ENCODE data around the gene UACA.

The UACA gene

DNA sequence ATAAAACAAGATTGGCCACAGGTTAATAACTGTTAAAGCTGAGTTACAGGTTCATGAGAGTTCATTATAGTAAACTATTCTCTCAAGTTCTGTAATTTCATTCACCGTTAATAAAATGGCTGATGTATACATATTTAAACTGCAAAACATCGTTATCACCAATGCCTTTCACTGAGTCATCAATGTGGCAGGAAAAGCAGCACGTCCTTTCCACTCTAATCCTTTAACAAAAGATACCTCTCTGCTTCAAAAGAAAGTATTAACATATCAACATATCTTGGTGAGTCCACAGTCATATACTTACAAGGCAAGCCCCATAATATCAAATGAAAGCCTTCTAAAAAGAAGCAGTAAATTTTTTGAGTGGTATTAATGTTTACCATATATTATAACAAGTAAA, 54.5 kb downstream of the UACA start:
- no peak for DNase-seq

GRCh38 chr15:70707686-70708300, 55.6 kb downstream of the UACA start:
- DNase-seq = no peak

- DNase-seq = no peak
These were observed 58.6 kb downstream of the UACA start for GRCh38 chr15:70704731-70705130.

- no peak for DNase-seq
These were observed 59.2 kb downstream of the UACA start for GRCh38 chr15:70704166-70704565.

DNA sequence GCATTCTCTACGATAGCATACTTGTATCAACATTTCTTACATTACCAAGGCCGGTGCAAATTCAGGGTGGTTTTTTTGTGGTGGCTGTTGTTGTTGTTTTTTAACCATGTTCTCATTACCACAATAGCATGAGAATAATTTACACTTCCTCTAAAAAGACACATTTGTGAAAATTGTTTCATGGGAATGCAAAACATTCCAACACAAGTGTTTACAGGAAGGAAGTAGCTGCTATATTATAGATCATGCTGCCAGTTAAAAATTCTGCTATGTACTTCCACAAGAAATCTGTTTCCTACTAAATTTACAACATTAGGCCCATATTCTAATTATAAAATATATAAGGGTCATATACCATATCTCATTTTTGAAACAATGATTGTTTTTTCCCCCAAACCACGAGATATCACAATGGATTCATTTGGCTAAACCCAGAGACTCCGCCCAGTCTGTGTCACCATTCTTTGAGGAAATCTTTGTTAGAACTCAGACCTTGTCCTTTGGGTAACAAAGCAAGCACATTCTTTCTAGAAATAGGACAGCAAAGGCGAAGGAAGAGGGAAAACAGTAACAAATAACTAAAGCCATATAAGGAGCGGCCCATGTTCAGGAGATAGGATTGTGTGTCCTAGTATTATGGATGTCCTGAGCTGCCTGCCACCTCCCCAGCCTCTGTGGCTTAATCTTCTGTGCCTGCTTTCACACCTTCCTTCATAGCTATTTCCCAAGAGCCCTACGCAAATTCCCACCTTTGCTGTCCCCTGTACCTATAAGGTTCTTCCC, 60.1 kb downstream of the UACA start:
- no peak for DNase-seq

DNA sequence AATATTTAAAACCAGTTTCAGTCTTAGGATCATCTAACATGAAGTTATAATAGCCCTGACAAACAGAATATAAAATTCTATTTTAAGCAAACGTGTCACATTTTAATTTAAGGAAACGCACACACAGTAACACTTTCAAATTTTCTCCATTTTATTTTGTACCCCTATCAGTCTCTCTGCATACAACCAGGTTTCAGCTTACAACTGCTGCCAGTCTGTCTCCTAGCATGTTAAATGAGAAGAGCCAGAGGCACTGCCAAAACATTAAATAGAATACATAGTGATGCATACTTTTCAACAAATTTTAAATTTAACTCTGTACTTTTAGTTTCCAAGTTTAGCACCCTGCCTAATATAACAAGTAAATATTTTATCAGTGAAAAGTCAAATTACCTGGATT, 60.8 kb downstream of the UACA start:
- no peak for DNase-seq

DNA sequence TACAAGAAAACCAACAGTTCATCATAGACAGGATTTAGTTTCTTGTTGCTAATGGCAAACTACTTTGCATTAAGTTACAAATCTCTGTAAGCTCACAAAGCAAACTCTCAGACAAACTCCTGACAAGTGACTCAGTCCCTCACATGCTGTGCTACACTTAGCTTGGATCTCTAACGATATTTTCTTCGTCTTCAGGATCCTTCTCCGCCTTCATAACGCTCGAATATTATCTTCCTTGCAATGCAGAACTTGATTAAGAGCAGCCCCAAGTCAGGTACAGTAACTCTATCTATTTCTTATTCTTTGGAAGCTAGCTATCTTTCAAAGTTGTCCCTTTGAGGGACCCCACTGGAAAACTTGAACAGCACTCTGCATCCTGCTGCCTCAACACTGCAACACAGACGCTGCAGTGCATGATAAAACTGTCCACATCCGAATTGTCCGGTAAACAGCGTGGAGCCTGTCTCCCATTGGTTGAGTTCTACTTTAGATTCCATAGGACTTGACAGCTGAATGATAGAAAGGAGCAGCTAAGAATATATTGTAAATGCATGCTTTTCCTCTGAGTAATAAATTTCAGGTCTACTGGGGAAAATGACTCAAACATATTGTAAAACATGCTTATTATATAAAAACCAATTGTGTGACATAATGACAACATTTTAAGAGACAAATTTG, 61.3 kb downstream of the UACA start:
- no peak for DNase-seq

- DNase-seq = no peak
These were observed 62.2 kb downstream of the UACA start for GRCh38 chr15:70701171-70701570.

DNA sequence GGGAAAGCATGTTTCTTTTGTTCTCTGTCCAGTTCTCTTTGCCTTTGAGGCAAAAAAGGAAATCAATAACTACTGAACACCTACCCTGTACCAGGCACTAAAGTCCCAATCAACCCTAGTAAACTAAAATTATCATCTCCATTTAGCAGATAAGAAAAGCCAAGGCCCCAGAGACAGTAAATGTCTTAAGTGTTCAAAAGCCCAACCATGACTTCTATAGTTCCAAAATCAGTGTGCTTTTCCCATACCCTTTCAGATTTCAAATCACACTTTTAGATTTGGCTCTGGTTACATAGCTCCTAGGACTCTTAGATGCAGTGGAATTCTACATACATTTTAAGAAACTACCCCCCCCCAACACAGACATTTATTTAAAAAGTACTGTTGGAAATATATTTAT, 63.5 kb downstream of the UACA start:
- DNase-seq = no peak

GRCh38 chr15:70698836-70699390, 64.4 kb downstream of the UACA start:
- DNase-seq = no peak

GRCh38 chr15:70698426-70698825, 64.9 kb downstream of the UACA start:
- no peak for DNase-seq

GRCh38 chr15:70690491-70691276, 72.7 kb downstream of the UACA start:
- no peak for DNase-seq

GRCh38 chr15:70690021-70690420, 73.3 kb downstream of the UACA start:
- DNase-seq = no peak

GRCh38 chr15:70687482-70687881, 75.9 kb downstream of the UACA start:
- DNase-seq = no peak

GRCh38 chr15:70680817-70681216, 82.5 kb downstream of the UACA start:
- no peak for DNase-seq

GRCh38 chr15:70679919-70680231, 83.5 kb downstream of the UACA start:
- DNase-seq = no peak

GRCh38 chr15:70672081-70672480, 91.3 kb downstream of the UACA start:
- DNase-seq = no peak

- no peak for DNase-seq
These were observed 92.7 kb downstream of the UACA start for GRCh38 chr15:70670680-70671079.

GRCh38 chr15:70669966-70670658, 93.2 kb downstream of the UACA start:
- no peak for DNase-seq

GRCh38 chr15:70669006-70669602, 94.3 kb downstream of the UACA start:
- no peak for DNase-seq

- DNase-seq = no peak
These were observed 97.8 kb downstream of the UACA start for GRCh38 chr15:70665599-70665998.

GRCh38 chr15:70664494-70664893, 98.9 kb downstream of the UACA start:
- no peak for DNase-seq

Measured in activated CD8-positive, alpha-beta memory T cell treated with anti-CD3 and anti-CD28 coated beads, Interleukin-2, amount 50 U/mL, for 4 hours (primary cell).